Stimulated activated CD4-positive, alpha-beta T cell treated with anti-CD3 and anti-CD28 coated beads, Interleukin-2, amount 100 ng/mL, for 24 hours (primary cell): Measurements from ENCODE around the gene PLEKHD1.
"Not testable (repeated sequence)": the region's sequence is repeated elsewhere in the genome, so short reads cannot be mapped to it uniquely, and the experiment has no call there.

Experiments
- DNase-seq, 2 donors: peaks; one replicate each; pipeline ENCODE4 v3.0.0-alpha.2; 2020

The PLEKHD1 gene

DNA sequence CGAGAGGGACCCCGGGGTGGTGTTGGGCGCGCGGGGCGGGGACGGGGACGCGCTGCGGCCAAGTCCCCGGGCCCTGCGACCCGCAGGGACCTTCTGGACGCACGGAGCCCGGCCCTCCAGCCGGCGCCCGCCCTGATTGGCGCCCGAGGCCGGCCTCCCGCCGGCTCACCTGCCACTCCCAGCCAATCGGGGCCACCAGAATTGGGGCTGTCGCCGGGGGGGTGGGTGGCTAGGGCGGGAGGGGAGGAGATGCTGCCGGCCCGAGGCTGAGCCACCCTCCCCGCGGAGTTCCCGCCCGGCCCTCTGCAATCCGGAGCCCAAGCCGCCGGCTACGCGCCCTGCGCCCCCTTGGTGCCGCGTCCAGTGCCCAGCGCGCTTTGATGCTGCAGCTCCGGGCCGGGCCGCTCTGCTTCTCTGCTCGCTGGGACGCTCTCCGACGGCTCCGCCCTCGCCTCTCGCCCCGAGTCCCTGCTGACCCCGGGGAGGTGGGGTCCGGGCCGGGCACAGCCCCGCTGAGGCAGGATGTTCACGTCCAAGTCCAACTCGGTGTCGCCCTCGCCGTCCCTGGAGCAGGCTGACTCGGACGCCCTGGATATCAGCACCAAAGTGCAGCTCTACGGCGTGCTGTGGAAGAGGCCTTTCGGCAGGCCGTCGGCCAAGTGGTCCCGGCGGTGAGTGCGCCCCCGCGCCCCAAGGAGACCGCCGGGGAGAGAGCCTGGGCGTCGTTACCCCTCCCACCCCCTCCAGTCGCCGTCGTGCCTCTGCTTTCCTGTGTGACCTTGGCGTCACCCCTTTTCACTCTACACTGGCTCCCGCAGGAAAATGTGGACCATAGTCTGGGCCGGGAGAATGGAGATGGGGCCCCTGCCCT lies at the start of gene PLEKHD1:
Gene PLEKHD1, plus strand, starts transcription at position 285 of the 871 bp plus-strand sequence. Its CDS starts 238 bp downstream, at position 523.
- peak in 1 of 2 donors; percentile 17 for DNase-seq

DNA sequence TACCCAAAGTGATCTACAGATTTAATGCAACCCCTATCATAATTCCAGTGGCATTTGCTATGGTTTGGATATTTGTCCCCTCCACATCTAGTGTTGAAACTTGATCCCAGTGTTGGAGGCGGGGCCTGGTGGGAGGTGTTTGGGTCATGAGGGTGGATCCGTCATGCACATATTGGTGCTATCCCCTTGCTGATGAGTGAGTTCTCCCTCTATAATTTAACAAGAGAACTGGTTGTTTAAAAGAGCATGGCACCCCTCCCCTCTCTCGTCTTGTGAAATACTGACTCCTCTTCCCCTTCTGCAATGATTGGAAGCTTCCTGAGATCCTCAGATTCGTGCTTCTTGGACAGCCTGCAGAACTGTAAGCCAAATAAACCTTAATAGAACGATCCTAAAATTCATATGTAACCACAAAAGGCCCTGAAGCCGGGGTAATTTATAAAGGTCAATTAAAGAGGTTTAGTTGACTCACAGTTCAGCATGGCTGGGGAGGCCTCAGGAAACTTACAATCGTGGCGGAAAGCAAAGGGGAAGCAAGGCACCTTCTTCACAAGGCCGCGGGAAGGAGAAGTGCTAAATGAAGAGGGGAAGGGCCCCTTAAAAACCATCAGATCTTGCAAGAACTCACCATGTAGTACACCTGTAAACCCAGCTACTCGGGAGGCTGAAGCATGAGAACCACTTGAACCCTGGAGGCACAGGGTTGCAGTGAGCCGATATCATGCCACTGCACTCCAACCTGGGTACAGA lies 44.8 kb upstream of the PLEKHD1 start:
- DNase-seq = no peak

DNA sequence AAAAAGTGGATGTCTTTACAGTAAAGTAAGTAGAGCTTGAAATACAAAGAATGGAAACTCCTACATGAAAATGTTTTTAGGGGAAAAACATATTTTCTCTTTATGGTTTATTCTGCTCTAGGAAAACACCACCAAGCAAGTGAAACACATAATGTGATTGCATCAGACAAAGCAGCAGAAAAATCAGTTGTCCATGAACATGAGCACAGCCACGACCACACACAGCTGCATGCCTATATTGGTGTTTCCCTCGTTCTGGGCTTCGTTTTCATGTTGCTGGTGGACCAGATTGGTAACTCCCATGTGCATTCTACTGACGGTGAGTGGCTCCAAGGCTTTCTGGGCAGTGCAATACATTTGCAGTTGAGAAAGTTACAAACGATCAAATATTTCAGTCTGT lies 42.6 kb upstream of the PLEKHD1 start:
- DNase-seq = no peak

DNA sequence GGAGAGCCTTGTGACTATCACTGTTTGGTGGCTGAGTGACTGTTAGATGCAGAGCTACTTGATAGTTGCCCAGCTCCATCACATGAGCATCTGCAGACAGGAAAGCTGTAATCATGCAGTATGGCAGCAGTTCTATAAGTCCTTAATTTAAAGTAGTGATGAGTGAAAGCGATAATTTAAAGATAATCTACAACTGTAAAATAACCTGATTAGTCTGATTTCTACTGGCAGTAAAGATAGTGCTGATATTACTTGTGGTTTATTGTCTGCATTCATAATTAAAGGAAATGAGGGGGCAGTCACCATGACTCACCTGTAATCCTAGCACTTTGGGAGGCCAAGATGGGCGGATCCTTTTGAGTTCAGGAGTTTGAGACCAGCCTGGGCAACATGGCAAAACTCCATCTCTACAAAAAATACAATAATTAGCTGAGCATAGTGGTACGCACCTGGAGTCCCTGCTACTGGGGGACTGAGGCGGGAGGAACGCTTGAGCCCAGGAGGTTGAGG lies 41.2 kb upstream of the PLEKHD1 start:
- no peak for DNase-seq

DNA sequence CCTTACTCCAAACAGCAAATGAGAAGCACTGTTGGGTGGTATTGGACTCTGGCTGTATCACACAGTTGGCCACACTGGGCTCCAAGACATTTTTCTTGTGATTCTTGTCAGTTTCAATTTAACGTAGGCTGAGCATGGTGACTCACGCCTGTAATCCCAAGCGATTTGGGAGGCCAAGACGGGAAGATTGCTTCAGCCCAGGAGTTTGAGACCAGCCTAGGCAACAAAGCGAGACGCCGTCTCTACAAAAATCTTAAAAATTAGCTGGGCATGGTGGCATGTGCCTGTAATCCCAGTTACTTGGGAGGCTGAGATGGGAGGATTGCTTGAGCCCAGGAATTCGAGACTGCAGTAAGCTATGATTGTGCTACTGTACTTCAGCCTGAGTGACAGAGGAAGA lies 35.3 kb upstream of the PLEKHD1 start:
- DNase-seq = no peak

DNA sequence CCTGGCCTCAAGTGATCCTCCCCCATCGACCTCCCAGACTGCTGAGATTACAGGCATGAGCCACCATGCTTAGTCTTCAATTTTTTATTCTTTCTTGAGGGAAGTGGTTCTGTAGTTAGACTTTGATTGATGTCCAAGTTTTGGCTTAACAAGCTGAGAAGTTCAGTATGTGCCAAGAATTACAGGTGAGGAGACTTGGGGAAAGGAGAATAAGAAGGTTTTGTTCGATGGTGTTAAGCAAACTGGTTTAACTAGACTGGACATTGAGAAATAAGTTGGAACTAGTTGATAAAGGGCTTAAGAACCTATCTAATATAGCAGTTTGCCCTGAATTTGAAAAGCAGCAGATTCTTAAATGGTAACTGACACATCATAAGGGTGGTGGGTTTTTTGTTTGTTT lies 32.6 kb upstream of the PLEKHD1 start:
- DNase-seq = no peak

DNA sequence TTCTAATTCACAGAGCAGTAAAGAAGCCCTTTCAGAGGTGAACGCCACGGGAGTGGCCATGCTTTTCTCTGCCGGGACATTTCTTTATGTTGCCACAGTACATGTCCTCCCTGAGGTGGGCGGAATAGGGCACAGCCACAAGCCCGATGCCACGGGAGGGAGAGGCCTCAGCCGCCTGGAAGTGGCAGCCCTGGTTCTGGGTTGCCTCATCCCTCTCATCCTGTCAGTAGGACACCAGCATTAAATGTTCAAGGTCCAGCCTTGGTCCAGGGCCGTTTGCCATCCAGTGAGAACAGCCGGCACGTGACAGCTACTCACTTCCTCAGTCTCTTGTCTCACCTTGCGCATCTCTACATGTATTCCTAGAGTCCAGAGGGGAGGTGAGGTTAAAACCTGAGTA lies 26.2 kb upstream of the PLEKHD1 start:
- no peak for DNase-seq

DNA sequence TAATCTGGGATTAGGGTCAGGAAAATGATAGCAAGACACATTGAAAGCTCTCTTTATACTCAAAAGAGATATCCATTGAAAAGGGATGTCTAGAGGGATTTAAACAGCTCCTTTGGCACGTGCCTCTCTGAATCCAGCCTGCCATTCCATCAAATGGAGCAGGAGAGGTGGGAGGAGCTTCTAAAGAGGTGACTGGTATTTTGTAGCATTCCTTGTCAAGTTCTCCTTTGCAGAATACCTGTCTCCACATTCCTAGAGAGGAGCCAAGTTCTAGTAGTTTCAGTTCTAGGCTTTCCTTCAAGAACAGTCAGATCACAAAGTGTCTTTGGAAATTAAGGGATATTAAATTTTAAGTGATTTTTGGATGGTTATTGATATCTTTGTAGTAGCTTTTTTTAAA lies 25.4 kb upstream of the PLEKHD1 start:
- no peak for DNase-seq

DNA sequence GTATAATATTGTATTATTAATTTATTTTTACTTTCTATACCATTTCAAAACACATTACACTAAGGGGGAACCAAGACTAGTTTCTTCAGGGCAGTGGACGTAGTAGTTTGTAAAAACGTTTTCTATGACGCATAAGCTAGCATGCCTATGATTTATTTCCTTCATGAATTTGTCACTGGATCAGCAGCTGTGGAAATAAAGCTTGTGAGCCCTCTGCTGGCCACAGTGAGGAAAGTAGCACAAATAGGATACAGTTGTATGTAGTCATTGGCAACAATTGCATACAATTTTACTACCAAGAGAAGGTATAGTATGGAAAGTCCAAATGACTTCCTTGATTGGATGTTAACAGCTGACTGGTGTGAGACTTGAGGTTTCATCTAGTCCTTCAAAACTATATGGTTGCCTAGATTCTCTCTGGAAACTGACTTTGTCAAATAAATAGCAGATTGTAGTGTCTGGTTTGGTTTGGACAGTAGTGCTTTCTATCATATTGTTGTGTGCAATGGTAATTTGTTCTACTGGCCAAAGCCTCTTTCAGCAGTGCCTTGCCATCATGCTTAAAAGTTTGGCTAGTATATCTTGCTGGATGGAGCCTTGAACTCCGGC lies 24.3 kb upstream of the PLEKHD1 start:
- DNase-seq = peak; percentile 56 to 61

DNA sequence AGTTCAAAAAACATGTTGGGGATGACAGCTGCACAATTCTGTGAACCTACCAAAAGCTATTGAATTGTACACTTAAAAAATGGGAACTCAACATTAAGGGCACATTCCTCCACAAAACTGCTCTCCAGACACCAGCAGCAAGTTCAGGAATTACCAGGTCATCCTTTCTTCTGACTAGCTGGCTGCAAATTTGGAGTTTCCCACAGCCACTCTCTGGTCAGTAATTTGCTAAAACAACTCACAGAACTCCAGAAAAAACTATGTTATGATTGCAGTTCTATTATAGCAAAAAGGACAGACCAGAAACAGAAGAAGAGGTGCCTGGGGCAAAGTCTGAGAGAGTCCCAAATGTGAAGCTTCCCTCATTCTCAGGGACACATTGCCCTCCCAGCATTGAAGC lies 20.1 kb upstream of the PLEKHD1 start:
- DNase-seq = no peak

DNA sequence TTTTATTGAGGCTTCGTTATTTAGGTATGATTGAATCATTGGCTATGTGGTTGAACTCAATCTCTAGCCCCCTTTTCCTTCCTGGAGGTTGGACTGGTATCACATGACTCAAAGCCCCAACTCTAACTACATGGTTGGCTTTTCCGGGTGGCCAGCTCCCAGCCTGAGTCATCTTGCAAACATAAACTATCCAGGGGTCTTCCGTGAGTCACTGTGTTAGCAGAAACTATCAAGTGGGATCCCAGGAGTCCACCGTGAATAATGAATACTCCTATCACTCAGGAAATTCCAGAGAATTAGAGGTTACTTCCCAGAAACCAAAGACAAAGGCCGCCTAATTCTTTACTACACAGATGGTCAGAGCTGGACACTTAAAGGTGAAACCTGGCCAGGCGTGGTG lies 19.7 kb upstream of the PLEKHD1 start:
- no peak for DNase-seq

DNA sequence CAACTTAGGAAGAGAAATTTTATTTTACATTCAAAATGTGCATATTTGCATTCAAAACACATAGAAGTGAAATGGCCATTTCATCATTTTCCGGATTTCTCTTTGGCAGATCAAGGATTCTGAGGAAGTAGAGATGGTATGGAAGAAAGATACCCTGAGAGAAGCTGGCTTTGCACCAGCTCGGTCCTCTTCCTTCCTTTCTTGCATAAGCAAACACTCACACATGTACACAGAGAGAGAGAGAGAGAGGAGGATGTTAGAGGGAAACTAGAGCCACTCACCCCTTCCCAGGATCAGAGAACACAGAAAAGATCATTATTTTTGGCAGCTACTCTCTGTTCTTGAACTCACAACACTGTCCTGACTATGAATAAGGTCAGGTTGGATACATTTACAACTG lies 15.6 kb upstream of the PLEKHD1 start:
- DNase-seq = no peak

DNA sequence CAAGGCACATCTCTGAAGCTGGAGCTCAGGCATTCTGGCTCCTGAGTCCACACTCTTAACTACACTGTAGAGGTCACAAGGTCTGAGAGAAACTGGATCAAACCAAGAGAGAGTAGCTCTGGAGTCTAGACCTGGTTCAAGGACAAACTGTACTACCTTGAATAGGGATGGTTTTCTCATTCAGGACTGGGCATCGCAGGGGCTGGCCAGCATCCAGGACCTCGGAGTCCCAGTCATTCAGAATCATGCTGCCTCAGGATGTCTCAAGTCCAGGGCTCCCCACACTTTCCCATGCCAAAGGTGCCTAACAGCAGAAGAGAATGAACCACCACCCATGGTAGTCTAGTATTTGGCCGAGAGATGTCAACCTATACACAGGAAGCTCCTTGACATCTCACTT lies 13.1 kb upstream of the PLEKHD1 start:
- DNase-seq = no peak

DNA sequence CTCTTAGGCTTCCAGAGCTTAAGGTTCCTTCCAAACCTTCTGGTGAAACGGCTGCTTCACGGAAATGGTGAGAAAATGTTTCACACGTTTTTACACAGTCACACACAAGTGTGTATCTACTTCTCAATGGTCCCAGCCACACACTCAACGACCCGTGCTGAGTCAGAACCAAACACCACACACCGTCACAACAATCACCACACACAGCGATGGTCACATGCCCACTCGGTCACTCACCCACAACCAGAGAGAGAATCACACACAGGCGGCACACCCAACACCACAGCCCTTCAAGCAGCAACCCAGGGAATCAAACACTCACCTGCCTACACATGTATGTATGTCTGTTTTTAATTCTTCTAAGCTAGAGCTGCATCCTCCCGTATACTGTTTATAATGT lies 12.6 kb upstream of the PLEKHD1 start:
- DNase-seq = no peak

DNA sequence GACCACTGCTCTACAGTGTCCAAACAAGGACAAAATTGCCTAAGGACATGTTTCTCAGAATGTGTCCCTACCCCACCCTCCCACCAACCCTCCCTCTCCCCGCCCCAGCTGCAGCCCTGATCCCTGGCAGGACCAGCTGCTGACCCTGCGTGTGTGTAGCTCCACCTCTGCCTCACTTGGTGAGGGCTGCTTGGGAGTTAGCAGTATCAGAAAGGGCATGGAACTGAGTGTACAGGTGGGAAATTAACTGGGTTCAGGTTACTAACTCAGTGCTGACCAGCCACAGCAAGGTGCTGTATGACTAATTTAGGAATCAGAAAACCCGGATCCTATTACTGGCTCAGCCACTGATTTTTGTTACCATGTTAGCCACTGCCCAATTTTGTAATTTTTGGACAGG lies 11.3 kb upstream of the PLEKHD1 start:
- no peak for DNase-seq

DNA sequence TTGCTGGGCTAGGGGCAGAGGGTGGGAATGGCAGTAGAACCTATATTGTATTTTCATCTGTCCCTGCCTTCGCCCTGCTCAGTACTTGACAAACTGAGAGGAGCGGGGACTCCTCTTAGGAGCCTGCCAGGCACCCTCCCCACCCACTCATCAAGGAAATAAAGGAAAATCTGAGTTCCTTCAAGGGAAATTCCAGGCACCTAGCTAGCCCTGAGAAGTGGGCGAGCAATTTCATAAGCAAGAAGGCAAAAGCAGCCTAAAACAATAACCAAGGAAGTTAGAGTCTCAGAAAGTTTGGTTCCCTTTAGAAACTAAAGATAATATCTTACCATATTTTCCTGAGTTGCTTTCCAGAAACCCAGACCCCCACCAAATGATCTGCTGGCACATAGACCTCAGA lies 10.6 kb upstream of the PLEKHD1 start:
- no peak for DNase-seq

DNA sequence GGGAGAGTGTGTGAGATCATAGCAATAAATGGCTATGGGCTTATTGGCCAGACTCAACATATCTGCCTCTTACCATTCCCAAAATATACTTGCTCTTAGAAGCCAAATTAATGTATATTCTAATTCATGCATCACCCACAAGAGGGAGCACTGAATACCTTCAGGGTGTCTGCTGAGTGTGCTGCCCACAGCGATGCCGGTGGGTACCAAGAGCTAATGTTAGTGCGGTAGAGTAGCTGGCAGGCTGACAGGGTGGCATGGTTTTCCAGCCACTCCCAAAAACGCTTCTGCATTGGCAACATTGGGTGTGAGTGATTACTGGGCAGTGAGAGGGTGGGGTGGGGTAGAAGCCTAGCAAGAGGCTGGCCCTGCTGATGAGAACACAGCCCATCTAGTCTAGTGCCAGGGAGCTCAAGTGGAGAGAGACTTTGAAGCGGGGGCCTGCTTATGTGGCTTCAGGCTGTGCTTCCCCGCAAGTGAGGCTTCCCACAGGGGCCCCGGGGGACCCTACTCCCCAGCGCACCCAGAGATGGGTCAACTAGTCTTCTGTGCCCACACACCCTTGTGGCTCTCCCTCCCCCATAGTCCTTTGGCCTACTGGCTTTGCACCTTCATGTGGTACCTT lies 9.2 kb upstream of the PLEKHD1 start:
- DNase-seq = peak in 1 of 2 donors; percentile 6

DNA sequence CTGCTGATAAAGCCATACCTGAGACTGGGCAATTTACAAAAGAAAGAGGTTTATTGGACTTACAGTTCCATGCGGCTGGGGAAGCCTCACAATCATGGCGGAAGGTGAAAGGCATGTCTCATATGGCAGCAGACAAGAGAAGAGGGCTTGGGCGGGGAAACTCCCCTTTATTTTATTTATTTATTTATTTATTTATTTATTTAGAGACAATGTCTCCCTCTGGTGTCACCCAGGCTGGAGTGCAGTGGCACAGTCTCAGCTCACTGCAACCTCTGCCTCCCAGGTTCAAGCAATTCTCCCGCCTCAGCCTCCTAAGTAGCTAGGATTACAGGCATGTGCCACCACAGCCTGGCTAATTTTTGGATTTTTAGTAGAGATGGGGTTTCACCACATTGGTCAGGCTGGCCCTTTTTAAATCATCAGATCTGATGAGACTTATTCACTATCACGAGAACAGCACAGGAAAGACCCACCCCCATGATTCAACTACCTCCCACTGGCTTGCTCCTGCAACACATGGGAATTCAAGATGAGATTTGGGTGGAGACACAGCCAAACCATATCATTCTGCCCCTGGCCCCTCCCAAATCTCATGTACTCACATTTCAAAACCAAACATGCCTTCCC lies 7.6 kb upstream of the PLEKHD1 start:
- DNase-seq = not testable (repeated sequence)

DNA sequence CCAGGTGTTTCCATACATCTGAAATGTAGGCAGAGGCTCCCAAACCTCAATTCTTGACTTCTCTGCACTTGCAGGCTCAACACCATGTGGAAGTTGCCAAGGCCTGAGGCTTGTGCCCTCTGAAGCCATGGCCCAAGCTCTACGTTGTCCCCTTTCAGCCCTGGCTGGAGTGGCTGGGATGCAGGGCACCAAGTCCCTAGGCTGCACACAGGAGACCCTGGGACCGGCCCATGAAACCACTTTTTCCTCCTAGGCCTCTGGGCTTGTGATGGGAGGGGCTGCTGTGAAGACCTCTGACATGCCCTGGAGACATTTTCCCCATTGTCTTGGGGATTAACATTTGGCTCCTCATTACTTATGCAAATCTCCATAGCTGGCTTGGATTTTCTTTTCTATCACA lies 6.5 kb upstream of the PLEKHD1 start:
- not testable (repeated sequence) for DNase-seq

DNA sequence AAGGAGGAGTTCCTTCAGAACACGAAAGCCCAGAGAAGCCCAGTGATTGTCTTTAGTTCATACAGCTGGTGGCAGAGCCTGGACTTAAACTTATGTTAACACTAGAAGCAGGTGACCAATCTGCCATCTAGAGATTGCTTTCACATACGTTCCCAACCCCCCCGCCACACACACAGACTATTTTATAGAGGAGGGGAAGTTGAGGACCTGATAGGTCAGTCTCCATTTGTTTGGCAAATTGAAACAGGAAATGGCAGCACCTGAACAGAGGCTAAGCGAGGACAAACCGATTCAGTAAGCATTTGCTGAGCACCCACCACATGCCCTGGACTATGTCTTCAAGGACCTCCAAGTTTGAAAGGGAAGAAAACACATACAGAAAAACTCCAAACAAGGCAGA lies 4.8 kb upstream of the PLEKHD1 start:
- DNase-seq = no peak

DNA sequence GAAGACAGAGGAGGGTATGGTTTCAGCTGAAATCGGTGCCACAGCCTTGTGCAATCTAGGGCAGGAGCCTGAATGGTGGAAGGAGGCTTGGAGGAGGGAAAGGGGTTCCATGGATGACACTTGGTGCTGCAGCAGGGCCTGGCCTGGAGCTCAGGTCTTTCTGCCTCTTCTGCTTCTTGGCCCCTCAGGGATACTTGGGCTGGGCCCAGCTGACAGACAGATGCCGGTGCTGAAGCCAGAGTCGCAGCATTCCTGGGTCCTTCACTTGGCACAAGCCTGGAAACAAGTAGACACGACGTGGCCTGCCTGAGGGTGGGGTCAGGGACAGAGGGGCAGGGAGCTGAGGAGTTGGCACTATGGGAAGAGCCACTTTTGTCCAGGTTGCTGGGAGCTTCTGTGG lies 4.4 kb upstream of the PLEKHD1 start:
- DNase-seq = no peak

DNA sequence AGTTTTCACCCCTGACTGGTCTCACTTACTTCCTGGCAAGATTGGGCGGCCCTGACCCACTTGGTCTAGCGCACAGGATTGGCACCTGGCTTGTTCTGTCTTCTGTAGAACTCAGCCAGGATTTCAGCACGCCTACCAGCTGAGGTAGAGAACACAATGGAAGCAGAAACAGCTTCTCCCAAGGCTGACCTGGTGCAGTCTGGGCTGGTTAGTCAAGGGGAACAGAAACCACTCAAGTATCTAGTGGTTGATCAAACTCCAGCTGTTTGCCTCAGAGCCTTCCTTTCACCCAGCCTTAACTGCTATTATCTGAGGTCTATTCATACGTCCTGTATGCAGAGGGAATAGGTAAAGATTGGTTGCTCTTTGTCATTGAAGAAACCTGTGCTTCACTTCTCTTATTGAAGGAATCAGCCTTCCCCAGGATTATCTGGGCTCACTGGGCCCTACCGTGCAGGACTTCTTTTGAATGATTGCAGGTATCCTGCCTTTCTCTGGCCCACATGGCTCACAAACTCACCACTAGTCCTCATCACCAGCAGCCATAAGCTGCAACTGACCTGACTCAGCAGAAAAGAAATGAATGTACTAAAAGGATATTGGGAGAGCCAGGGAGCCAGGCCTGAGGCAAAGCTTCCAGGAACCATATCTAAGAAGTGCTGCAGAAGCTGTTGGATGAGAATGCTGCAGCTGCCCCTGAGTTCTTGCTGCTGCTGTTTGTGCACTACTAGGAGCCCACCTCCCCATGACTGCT lies 2.5 kb upstream of the PLEKHD1 start:
- no peak for DNase-seq
